Ishikawa (cell line): ENCODE data around the gene MEGF9.

Source experiments
- CEBPB ChIP-seq: IDR thresholded peaks from 2 replicates; pipeline ENCODE4 v1.6.1; 2012
- CREB1 ChIP-seq: IDR thresholded peaks from 2 replicates; pipeline ENCODE4 v1.6.1; 2012; ENCODE audit warnings: low read depth
- EGR1 ChIP-seq: IDR thresholded peaks from 2 replicates; pipeline ENCODE4 v1.6.1; 2012
- EP300 ChIP-seq: IDR thresholded peaks from 2 replicates; pipeline ENCODE4 v1.6.1; 2012; ENCODE audit warnings: borderline replicate concordance
- FOXM1 ChIP-seq: IDR thresholded peaks from 2 replicates; pipeline ENCODE4 v1.6.1; 2012; ENCODE audit warnings: low read depth, borderline replicate concordance
- NFIC ChIP-seq: IDR thresholded peaks from 2 replicates; pipeline ENCODE4 v1.6.1; 2012
- RAD21 ChIP-seq: IDR thresholded peaks from 2 replicates; pipeline ENCODE4 v1.6.1; 2012; ENCODE audit warnings: low read depth
- TAF1 ChIP-seq: IDR thresholded peaks from 2 replicates; pipeline ENCODE4 v1.6.1; 2012; ENCODE audit warnings: low read depth, mild to moderate bottlenecking
- TCF12 ChIP-seq: IDR thresholded peaks from 2 replicates; pipeline ENCODE4 v1.6.1; 2012; ENCODE audit warnings: low read depth
- TEAD4 ChIP-seq: IDR thresholded peaks from 2 replicates; pipeline ENCODE4 v1.6.1; 2012
- YY1 ChIP-seq: IDR thresholded peaks from 2 replicates; pipeline ENCODE4 v1.6.1; 2012; ENCODE audit warnings: low read depth
- ZBTB7A ChIP-seq: IDR thresholded peaks from 2 replicates; pipeline ENCODE4 v1.6.1; 2012; ENCODE audit warnings: low read depth
- TF ChIP-seq, protein P1 (sequence below): IDR thresholded peaks from 2 replicates; pipeline ENCODE4 v1.6.1; 2012
- TF ChIP-seq, protein P2 (sequence below): IDR thresholded peaks from 2 replicates; pipeline ENCODE4 v1.6.1; 2012; ENCODE audit warnings: low read depth, mild to moderate bottlenecking
- TF ChIP-seq, protein P3 (sequence below): IDR thresholded peaks from 2 replicates; pipeline ENCODE4 v1.6.1; 2012

The MEGF9 gene

DNA sequence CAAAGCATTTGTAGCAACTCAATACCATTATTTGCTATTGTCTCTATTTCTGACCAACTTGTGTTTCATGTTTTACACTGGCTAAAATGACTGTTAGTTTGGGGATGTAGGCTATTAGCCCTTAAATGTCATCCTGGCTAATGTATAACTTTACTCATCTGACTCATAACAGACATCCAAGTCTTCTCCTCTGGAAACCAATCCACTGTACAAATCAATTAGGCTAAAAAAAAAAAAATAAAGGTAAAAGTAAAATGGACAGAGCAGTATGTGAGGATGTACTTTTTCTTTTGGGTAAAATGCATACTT lies 20.6 kb downstream of the MEGF9 start:
- TF ChIP-seq CEBPB (no peak), NFIC (no peak), EP300 (no peak), TCF12 (no peak), TEAD4 (no peak), TAF1 (no peak), EGR1 (no peak), CREB1 (no peak)
- TF ChIP-seq, protein P1, sequence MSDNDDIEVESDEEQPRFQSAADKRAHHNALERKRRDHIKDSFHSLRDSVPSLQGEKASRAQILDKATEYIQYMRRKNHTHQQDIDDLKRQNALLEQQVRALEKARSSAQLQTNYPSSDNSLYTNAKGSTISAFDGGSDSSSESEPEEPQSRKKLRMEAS, result no peak
- TF ChIP-seq, protein P2, sequence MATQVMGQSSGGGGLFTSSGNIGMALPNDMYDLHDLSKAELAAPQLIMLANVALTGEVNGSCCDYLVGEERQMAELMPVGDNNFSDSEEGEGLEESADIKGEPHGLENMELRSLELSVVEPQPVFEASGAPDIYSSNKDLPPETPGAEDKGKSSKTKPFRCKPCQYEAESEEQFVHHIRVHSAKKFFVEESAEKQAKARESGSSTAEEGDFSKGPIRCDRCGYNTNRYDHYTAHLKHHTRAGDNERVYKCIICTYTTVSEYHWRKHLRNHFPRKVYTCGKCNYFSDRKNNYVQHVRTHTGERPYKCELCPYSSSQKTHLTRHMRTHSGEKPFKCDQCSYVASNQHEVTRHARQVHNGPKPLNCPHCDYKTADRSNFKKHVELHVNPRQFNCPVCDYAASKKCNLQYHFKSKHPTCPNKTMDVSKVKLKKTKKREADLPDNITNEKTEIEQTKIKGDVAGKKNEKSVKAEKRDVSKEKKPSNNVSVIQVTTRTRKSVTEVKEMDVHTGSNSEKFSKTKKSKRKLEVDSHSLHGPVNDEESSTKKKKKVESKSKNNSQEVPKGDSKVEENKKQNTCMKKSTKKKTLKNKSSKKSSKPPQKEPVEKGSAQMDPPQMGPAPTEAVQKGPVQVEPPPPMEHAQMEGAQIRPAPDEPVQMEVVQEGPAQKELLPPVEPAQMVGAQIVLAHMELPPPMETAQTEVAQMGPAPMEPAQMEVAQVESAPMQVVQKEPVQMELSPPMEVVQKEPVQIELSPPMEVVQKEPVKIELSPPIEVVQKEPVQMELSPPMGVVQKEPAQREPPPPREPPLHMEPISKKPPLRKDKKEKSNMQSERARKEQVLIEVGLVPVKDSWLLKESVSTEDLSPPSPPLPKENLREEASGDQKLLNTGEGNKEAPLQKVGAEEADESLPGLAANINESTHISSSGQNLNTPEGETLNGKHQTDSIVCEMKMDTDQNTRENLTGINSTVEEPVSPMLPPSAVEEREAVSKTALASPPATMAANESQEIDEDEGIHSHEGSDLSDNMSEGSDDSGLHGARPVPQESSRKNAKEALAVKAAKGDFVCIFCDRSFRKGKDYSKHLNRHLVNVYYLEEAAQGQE, result no peak
- TF ChIP-seq, protein P3, sequence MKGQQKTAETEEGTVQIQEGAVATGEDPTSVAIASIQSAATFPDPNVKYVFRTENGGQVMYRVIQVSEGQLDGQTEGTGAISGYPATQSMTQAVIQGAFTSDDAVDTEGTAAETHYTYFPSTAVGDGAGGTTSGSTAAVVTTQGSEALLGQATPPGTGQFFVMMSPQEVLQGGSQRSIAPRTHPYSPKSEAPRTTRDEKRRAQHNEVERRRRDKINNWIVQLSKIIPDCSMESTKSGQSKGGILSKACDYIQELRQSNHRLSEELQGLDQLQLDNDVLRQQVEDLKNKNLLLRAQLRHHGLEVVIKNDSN, result no peak

DNA sequence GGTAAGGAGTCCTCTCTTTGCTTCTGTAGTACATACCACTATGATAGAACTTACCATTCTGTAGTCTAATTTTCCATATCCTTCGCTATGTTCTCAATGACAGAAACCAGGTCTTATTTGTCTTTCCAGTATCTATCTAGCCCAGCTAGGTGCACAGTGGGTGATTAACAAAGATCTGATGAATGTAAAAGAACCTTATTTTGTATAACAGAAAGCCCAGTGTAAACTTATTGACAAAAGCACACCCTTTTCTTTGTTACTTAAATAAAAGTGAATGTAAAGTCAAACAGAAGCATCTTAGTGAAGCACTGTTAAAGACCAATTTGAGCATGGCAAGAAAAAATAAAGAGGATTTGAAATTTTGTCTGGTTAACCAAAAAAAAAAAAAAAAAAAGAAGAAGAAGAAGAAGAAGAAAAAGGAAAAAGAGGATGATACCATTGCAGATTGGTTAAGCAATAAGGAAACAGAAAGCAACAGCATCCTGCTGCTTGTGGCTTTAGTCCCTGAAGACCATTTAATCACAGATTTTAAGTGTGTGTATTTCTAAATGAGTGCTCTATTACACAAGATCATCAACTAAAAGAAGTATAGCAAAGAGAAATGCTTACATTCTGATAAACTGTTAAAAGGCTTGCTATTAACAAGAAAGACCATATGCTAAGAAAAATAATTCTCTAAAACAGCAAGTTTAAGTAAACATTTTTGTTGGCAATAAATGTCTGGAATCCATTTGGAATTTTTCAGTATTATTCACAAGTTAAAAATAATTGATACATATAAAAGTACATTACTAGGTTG lies 21.2 kb downstream of the MEGF9 start:
- TF ChIP-seq TAF1 (no peak), ZBTB7A (no peak), TEAD4 (no peak), TCF12 (no peak), YY1 (no peak), CREB1 (no peak), FOXM1 (no peak), NFIC (no peak), EGR1 (no peak), RAD21 (no peak), EP300 (no peak), CEBPB (no peak)
- TF ChIP-seq, protein P2, result no peak
- TF ChIP-seq, protein P3, result no peak
- TF ChIP-seq, protein P1, result no peak

DNA sequence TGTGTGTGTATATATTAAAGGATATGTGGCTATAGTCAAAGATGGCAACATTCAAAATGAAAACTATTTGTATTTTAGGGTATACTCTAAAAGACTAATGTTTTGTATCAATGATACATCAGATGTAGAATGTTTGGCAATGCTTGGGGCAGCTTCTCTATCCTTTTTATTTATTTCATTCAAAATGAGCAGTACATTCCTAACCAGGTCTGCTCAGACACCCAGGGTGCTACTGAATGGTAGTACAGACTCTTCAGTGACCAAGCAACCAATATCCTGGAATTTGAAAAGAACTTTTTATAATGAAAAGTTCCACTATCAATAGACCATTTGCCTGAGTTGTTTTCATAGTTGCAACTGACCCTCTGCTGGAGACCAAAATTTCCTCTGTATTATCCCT lies 23.9 kb downstream of the MEGF9 start:
- TF ChIP-seq TAF1, result no peak
- TF ChIP-seq YY1, result no peak
- TF ChIP-seq EGR1, result no peak
- TF ChIP-seq EP300, result no peak
- no peak for TF ChIP-seq NFIC
- TF ChIP-seq CREB1, result no peak
- TF ChIP-seq ZBTB7A, result no peak
- TF ChIP-seq FOXM1, result no peak

DNA sequence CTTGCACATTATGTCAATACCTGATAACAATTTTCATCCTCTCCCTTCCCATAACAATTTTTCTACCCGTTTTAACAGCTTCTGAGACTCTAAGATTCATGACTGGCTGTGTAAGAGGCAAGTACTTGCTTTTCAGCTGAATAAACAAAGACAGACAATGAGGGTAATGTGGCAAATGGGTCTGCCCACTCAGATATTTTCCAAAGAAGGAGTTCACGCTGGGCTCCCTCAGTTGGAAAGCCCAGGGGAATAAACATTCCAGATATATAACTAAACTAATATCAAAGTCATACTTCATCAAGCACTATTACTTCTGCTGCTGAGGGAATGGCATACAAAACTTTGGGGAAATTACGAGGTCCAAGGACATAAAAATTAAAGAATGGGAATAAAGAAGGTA lies 24.4 kb downstream of the MEGF9 start:
- TF ChIP-seq, protein P3, result peak; percentile 37; the same call in 1 of the 2 replicates
- TF ChIP-seq FOXM1 (peak; percentile 90), YY1 (no peak), CREB1 (no peak), TAF1 (no peak), CEBPB (peak; percentile 53; the same call in 1 of the 2 replicates), ZBTB7A (no peak), EP300 (peak; percentile 95), TEAD4 (peak; percentile 92), EGR1 (peak; percentile 78; the same call in 1 of the 2 replicates), NFIC (peak; percentile 82), RAD21 (no peak), TCF12 (peak; percentile 98)
- TF ChIP-seq, protein P2, result no peak
- TF ChIP-seq, protein P1, result peak; percentile 50
